GM23338 (cell line): ENCODE measurements around the gene FAM83F. TPM values are rescaled to one million over a fixed set of nuclear protein-coding genes. Genes with fewer than 3 reads are reported as not detected.
A peak's percentile ranks its signal among the peaks of the same experiment; 100 is the strongest.

Source experiments
- ATAC-seq: fragments of 200-7000 bp; cut with Tn5 transposase; 3 replicates; pipeline ENCODE4 v1.9.1; 2020
- DNase-seq: peaks from one replicate; pipeline ENCODE4 v3.0.0-alpha.2; 2015; ENCODE audit warnings: low spot score
- H2AFZ ChIP-seq: fragments of 200-600 bp; sonication (generic); 2 replicates; pipeline ENCODE4 v1.8.0; 2016; ENCODE audit warnings: antibody characterized with exemption, mild to moderate bottlenecking, moderate library complexity
- H3F3A ChIP-seq: fragments of 200-600 bp; sonication (generic); replicated peaks from 2 replicates; pipeline ENCODE4 v1.8.0; 2017; ENCODE audit warnings: antibody characterized with exemption, mixed run types, low read depth
- H3K27ac ChIP-seq: fragments of 200-600 bp; sonication (generic); 2 replicates; pipeline ENCODE4 v1.6.1; 2016; ENCODE audit warnings: low read depth
- H3K27me3 ChIP-seq: fragments of 200-600 bp; sonication (generic); 2 replicates; pipeline ENCODE4 v1.8.0; 2016; ENCODE audit warnings: mild to moderate bottlenecking, mixed run types, moderate library complexity; ENCODE audit not compliant: insufficient read depth
- H3K36me3 ChIP-seq: fragments of 200-600 bp; sonication (generic); 2 replicates; pipeline ENCODE4 v1.8.0; 2016; ENCODE audit warnings: mild to moderate bottlenecking; ENCODE audit not compliant: insufficient read depth
- H3K4me1 ChIP-seq: fragments of 200-600 bp; sonication (generic); 2 replicates; pipeline ENCODE4 v1.8.0; 2016; ENCODE audit warnings: mild to moderate bottlenecking, moderate library complexity; ENCODE audit not compliant: insufficient read depth
- H3K4me2 ChIP-seq: fragments of 200-600 bp; sonication (generic); 2 replicates; pipeline ENCODE4 v1.7.1; 2017; ENCODE audit warnings: mixed run types
- H3K4me3 ChIP-seq: fragments of 200-600 bp; sonication (generic); 2 replicates; pipeline ENCODE4 v1.6.1; 2016; ENCODE audit warnings: mixed run types
- H3K79me2 ChIP-seq: fragments of 200-600 bp; sonication (generic); replicated peaks from 2 replicates; pipeline ENCODE4 v1.8.0; 2017; ENCODE audit warnings: mild to moderate bottlenecking; ENCODE audit not compliant: insufficient read depth
- H3K9me2 ChIP-seq: fragments of 200-600 bp; sonication (generic); 2 replicates; pipeline ENCODE4 v1.8.0; 2017; ENCODE audit not compliant: insufficient read depth
- H4K20me1 ChIP-seq: fragments of 200-600 bp; sonication (generic); replicated peaks from 2 replicates; pipeline ENCODE4 v1.8.0; 2017; ENCODE audit warnings: mild to moderate bottlenecking; ENCODE audit not compliant: insufficient read depth
- H3K27ac Mint-ChIP-seq: 2 replicates; pipeline ENCODE4 v1.8.0; 2020; ENCODE audit warnings: inconsistent platforms, mild to moderate bottlenecking, moderate library complexity, mixed read lengths
- H3K27me3 Mint-ChIP-seq: 3 replicates; pipeline ENCODE4 v1.8.0; 2022; ENCODE audit warnings: low read depth, mild to moderate bottlenecking, moderate library complexity, mixed read lengths, inconsistent platforms; ENCODE audit not compliant: insufficient read depth, poor library complexity
- H3K36me3 Mint-ChIP-seq: 3 replicates; pipeline ENCODE4 v1.8.0; 2021; ENCODE audit warnings: low read depth, mild to moderate bottlenecking, inconsistent platforms, moderate library complexity, mixed read lengths
- H3K4me1 Mint-ChIP-seq: 3 replicates; pipeline ENCODE4 v1.8.0; 2020; ENCODE audit warnings: mild to moderate bottlenecking, inconsistent platforms, mixed read lengths
- H3K4me3 Mint-ChIP-seq: 3 replicates; pipeline ENCODE4 v1.8.0; 2021; ENCODE audit warnings: moderate library complexity, mild to moderate bottlenecking, inconsistent platforms, mixed read lengths
- H3K9me3 Mint-ChIP-seq: 3 replicates; pipeline ENCODE4 v1.8.0; 2020; ENCODE audit warnings: moderate library complexity, mild to moderate bottlenecking, inconsistent platforms, mixed read lengths
- CREB1 ChIP-seq: fragments of 250-450 bp; sonication (Bioruptor Pico); IDR thresholded peaks from 2 replicates; pipeline ENCODE4 v1.5.0; 2020; ENCODE audit warnings: low read depth, mild to moderate bottlenecking, moderate library complexity
- CTCF ChIP-seq, 2 experiments: fragments of 200-600 bp in 1 of 2; sonication (generic) in 1 of 2; conservative IDR thresholded peaks; 2 replicates each; pipeline versions ENCODE4 v1.5.1 to v1.6.1; 2016 to 2017; ENCODE audit warnings: antibody characterized with exemption in 2 of 2, low read depth in 2 of 2, mild to moderate bottlenecking in 2 of 2, moderate library complexity in 1 of 2
- ETS1 ChIP-seq: IDR thresholded peaks from 2 replicates; pipeline ENCODE4 v1.6.1; 2016; ENCODE audit warnings: antibody characterized with exemption
- EZH2 ChIP-seq: fragments of 200-600 bp; sonication (generic); IDR thresholded peaks from one replicate; pipeline ENCODE4 v1.8.0; 2017; ENCODE audit warnings: antibody characterized with exemption, mild to moderate bottlenecking, low read depth; ENCODE audit not compliant: unreplicated experiment
- EZH2phosphoT487 ChIP-seq: fragments of 200-600 bp; sonication (generic); IDR thresholded peaks from one replicate; pipeline ENCODE4 v1.8.1; 2018; ENCODE audit warnings: antibody characterized with exemption; ENCODE audit not compliant: unreplicated experiment
- JUNB ChIP-seq: IDR thresholded peaks from one replicate; pipeline ENCODE4 v1.6.1; 2016; ENCODE audit warnings: antibody characterized with exemption; ENCODE audit not compliant: unreplicated experiment
- NANOG ChIP-seq: IDR thresholded peaks from 2 replicates; pipeline ENCODE4 v1.6.1; 2016; ENCODE audit warnings: antibody characterized with exemption, borderline replicate concordance
- POLR2AphosphoS5 ChIP-seq: IDR thresholded peaks from 2 replicates; pipeline ENCODE4 v1.6.1; 2016; ENCODE audit warnings: antibody characterized with exemption, low read depth
- REST ChIP-seq: IDR thresholded peaks from one replicate; pipeline ENCODE4 v1.6.1; 2018; ENCODE audit warnings: antibody characterized with exemption; ENCODE audit not compliant: unreplicated experiment
- STAT1 ChIP-seq: IDR thresholded peaks from one replicate; pipeline ENCODE4 v1.6.1; 2016; ENCODE audit warnings: antibody characterized with exemption; ENCODE audit not compliant: unreplicated experiment
- ZNF114 ChIP-seq: fragments of 250-450 bp; sonication (Bioruptor Pico); IDR thresholded peaks from 2 replicates; pipeline ENCODE4 v1.5.0; 2020; ENCODE audit warnings: mild to moderate bottlenecking, moderate library complexity
- ZNF331 ChIP-seq: fragments of 250-450 bp; sonication (Bioruptor Pico); IDR thresholded peaks from 2 replicates; pipeline ENCODE4 v1.5.0; 2020; ENCODE audit warnings: low read depth, mild to moderate bottlenecking, moderate library complexity
- ZNF462 ChIP-seq: fragments of 250-450 bp; sonication (Bioruptor Pico); IDR thresholded peaks from 2 replicates; pipeline ENCODE4 v1.5.0; 2020; ENCODE audit warnings: mild to moderate bottlenecking, moderate library complexity
- polyA plus RNA-seq: library from polyadenylated mRNA; unstranded; fragments of >200 nt; fragmentation: Nextera tagmentation; extraction: Ambion mirVana; gene quantifications from 2 replicates; pipeline ENCODE4 v1.2.1, GENCODE V29; 2016
- total RNA-seq: library from RNA; depleted of rRNA; stranded (reverse); fragments of >200 nt; shearing (Covaris generic); gene quantifications from 2 replicates; pipeline ENCODE4 v1.2.3, GENCODE V29; 2014

FAM83F gene
- total and polyA plus RNA-seq, 2 experiments from 2014 or later, result 3.7 to 15.9 TPM

GRCh38 chr22:39996732-39997131, 2.0 kb downstream of the FAM83F start:
- Mint-ChIP-seq H3K36me3 (peaks cover 17% of the 10 kb centered on the region), H3K4me1 (peaks cover 64% of the 10 kb centered on the region), H3K27me3 (peaks cover 25% of the 10 kb centered on the region), H3K4me3 (peak overlapping the region; percentile 76), H3K27ac (peak overlapping the region; percentile 20; the same call in 1 of the 2 replicates), H3K9me3 (no peaks in the 10 kb centered on the region; the same call in 2 of the 3 replicates)
- no peak for TF ChIP-seq JUNB
- no peak for TF ChIP-seq CREB1
- no peak for TF ChIP-seq POLR2AphosphoS5
- TF ChIP-seq ZNF331 (CRISPR knock-in tag), result no peak
- TF ChIP-seq ZNF114 (CRISPR knock-in tag), result no peak
- TF ChIP-seq ETS1, result no peak
- TF ChIP-seq EZH2phosphoT487, result no peak
- TF ChIP-seq NANOG, result no peak
- no peak for TF ChIP-seq ZNF462
- no peak for TF ChIP-seq CTCF (conservative IDR thresholded peaks at IDR 0.05; ENCODE audit: low read depth in 2 of 2)
- TF ChIP-seq EZH2, result no peak
- TF ChIP-seq STAT1, result no peak
- no peak for TF ChIP-seq REST
- ATAC-seq, result no peak
- Histone ChIP-seq H3K9me2 (no peaks in the 10 kb centered on the region), H3K4me2 (peak overlapping the region; percentile 96), H3F3A (peaks cover 31% of the 10 kb centered on the region), H3K27me3 (peaks cover 19% of the 10 kb centered on the region), H4K20me1 (0 out of 2 replicates have a peak, but pooled peaks cover 4% of the 10 kb centered on the region), H3K36me3 (no peaks in the 10 kb centered on the region; the same call in 1 of the 2 replicates), H3K79me2 (peaks cover 53% of the 10 kb centered on the region), H3K27ac (peak overlapping the region; percentile 77; the same call in 1 of the 2 replicates), H2AFZ (no peak overlapping the region), H3K4me1 (peaks cover 69% of the 10 kb centered on the region), H3K4me3 (peak overlapping the region; percentile 78; the same call in 1 of the 2 replicates)
- DNase-seq, result no peak
